Thyroid gland (tissue), 4 donors: Measurements from ENCODE around the gene GJA9. TPM values are rescaled to one million over a fixed set of nuclear protein-coding genes. Genes with fewer than 3 reads are reported as not detected.
A peak's percentile ranks its signal among the peaks of the same experiment; 100 is the strongest.

ENCODE experiments used
- DNase-seq, 2 donors: peaks; one replicate each; pipeline ENCODE4 v3.0.0-alpha.2; 2019
- H3K27ac ChIP-seq, 3 donors: fragments of 200-600 bp; sonication (generic); 1 replicate in 2 of 3; 2 replicates in 1 of 3; pipeline ENCODE4 v1.5.1; 2016 to 2019; ENCODE audit warnings: mild to moderate bottlenecking in 1 of 3, moderate library complexity in 1 of 3
- H3K27me3 ChIP-seq: fragments of 200-600 bp; sonication (generic); one replicate; pipeline ENCODE4 v1.5.1; 2019
- H3K36me3 ChIP-seq, 2 donors: fragments of 200-600 bp; sonication (generic); one replicate each; pipeline ENCODE4 v1.5.1; 2016 to 2019
- H3K4me1 ChIP-seq, 2 donors: fragments of 200-600 bp; sonication (generic); one replicate each; pipeline ENCODE4 v1.5.1; 2017 to 2019
- H3K4me3 ChIP-seq, 3 donors: fragments of 200-600 bp; sonication (generic); replicated peaks in 1 of 3; 1 replicate in 2 of 3; 2 replicates in 1 of 3; pipeline ENCODE4 v1.5.1; 2016; ENCODE audit warnings: mild to moderate bottlenecking in 1 of 3
- H3K9me3 ChIP-seq: fragments of 200-600 bp; sonication (generic); one replicate; pipeline ENCODE4 v1.5.1; 2017
- CTCF ChIP-seq, 6 experiments: fragments of 200-600 bp in 3 of 6; fragments of 450-650 bp in 3 of 6; sonication (generic) in 3 of 6; IDR thresholded peaks; one replicate each; pipeline ENCODE4 v1.5.1; 2016 to 2019; ENCODE audit warnings: antibody characterized with exemption in 6 of 6, mild to moderate bottlenecking in 2 of 6, inconsistent platforms in 1 of 6, moderate library complexity in 1 of 6
- POLR2A ChIP-seq, 2 donors: fragments of 450-650 bp; IDR thresholded peaks; one replicate each; pipeline ENCODE4 v1.6.1; 2017; ENCODE audit warnings: antibody characterized with exemption in 2 of 2, mild to moderate bottlenecking in 2 of 2, moderate library complexity in 1 of 2
- WGBS, 2 donors: methylation state at CpG; one replicate each; pipeline ENCODE4 v1.1.5; 2017; 5-methylcytosine and 5-hydroxymethylcytosine counted together
- intact Hi-C: fragments of 100-400 bp; cut with DNase I; formaldehyde crosslinking; loops from one replicate; pipeline ENCODE4 v1.15.1; 2023
- total RNA-seq, 4 donors: library from RNA; depleted of rRNA; stranded (reverse); fragments of >200 nt; gene quantifications; one replicate each; pipeline ENCODE4 v1.2.3, GENCODE V29; 2016

The GJA9 gene
- total RNA-seq, 4 donors from 2014 or later = not detected

- 0% methylated on average over 23 to 51 of the region's 70 CpGs for WGBS, 2 donors
Measured at GRCh38 chr1:38859561-38860453, 21.6 kb downstream of the GJA9 start, which contains the start of gene RRAGC. Gene RRAGC, minus strand, starts transcription at chr1:38859772. Its CDS starts 126 bp downstream, at chr1:38859646.

GRCh38 chr1:38858833-38859560 lies 22.4 kb downstream of the GJA9 start:
- DNase-seq = peak; percentile 69 to 83
- Histone ChIP-seq H3K36me3 (peaks cover 0 to 8% of the 10 kb centered on the region in 2 donors), H3K27me3 (no peaks in the 10 kb centered on the region), H3K27ac (peak overlapping the region; percentile 21 to 86 (median 83)), H3K9me3 (no peaks in the 10 kb centered on the region), H3K4me1 (peaks cover 12 to 20% of the 10 kb centered on the region in 2 donors), H3K4me3 (peak overlapping the region; percentile 41 to 87 (median 81))
- TF ChIP-seq POLR2A (IDR thresholded peaks at IDR 0.05) (peak in 1 of 2 donors; percentile 1), CTCF (IDR thresholded peaks at IDR 0.05) (no peak)
- intact Hi-C loops = no loop called here
- 1 to 2% methylated on average over 9 to 37 of the region's 51 CpGs for WGBS, 2 donors

More at GRCh38 chr1:38859561-38860453, 21.6 kb downstream of the GJA9 start, which contains the start of gene RRAGC:
- Histone ChIP-seq H3K27me3 (no peaks in the 10 kb centered on the region), H3K4me1 (peaks cover 12 to 20% of the 10 kb centered on the region in 2 donors), H3K36me3 (peaks cover 0 to 8% of the 10 kb centered on the region in 2 donors), H3K4me3 (peak within 1 kb of the TSS; percentile 81 to 87 (median 87)), H3K27ac (peak within 1 kb of the TSS; percentile 21 to 86 (median 83)), H3K9me3 (no peaks in the 10 kb centered on the region)
- TF ChIP-seq POLR2A (IDR thresholded peaks at IDR 0.05) = peak in 1 of 2 donors; percentile 73
- TF ChIP-seq CTCF (IDR thresholded peaks at IDR 0.05) = peak in 1 of 6 experiments; percentile 8
- intact Hi-C loops = loop anchor here (5.0 kb wide), 1 partner anchor 132 kb away; the partner anchor contains the start of gene AKIRIN1
- peak; percentile 100 for DNase-seq

GRCh38 chr1:38852780-38853179 lies 28.6 kb downstream of the GJA9 start:
- peaks cover 1 to 5% of the 10 kb centered on the region in 2 donors for H3K4me1 ChIP-seq
- H3K4me3 ChIP-seq = no peak overlapping the region
- intact Hi-C loops = no loop called here
- no peaks in the 10 kb centered on the region for H3K9me3 ChIP-seq
- TF ChIP-seq POLR2A (IDR thresholded peaks at IDR 0.05) (no peak), CTCF (IDR thresholded peaks at IDR 0.05) (no peak)
- H3K27ac ChIP-seq = no peak overlapping the region
- 72 to 75% methylated on average over 4 of the region's 4 CpGs for WGBS, 2 donors
- DNase-seq = no peak
- peaks cover 18 to 29% of the 10 kb centered on the region in 2 donors for H3K36me3 ChIP-seq
- no peaks in the 10 kb centered on the region for H3K27me3 ChIP-seq

GRCh38 chr1:38848071-38848470 lies 33.3 kb downstream of the GJA9 start:
- TF ChIP-seq CTCF (IDR thresholded peaks at IDR 0.05) = no peak
- TF ChIP-seq POLR2A (IDR thresholded peaks at IDR 0.05) = no peak
- Histone ChIP-seq H3K36me3 (peaks cover 37 to 42% of the 10 kb centered on the region in 2 donors), H3K27ac (no peak overlapping the region), H3K4me1 (no peaks in the 10 kb centered on the region), H3K4me3 (no peak overlapping the region), H3K27me3 (no peaks in the 10 kb centered on the region), H3K9me3 (no peaks in the 10 kb centered on the region)
- intact Hi-C loops = no loop called here
- 79 to 94% methylated on average over 1 of the region's 1 CpG for WGBS, 2 donors
- DNase-seq = no peak
